Stimulated activated naive B cell treated with anti-CD40 and anti-IgM and Interleukin-4, amounts not matched to agents 10 μg/mL and 1 μg/mL and 100 μg/mL, for 72 hours (primary cell): Measurements from ENCODE around the gene TTLL5.

ENCODE experiments used
- ATAC-seq, 2 donors: fragments of 150-1000 bp; cut with Tn5 transposase; replicated peaks; 2 replicates each; pipeline ENCODE4 v1.10.0; 2021; ENCODE audit warnings: moderate library complexity in 1 of 2
- DNase-seq: peaks from one replicate; pipeline ENCODE4 v3.0.0; 2021
- H3K27ac Mint-ChIP-seq: one replicate; pipeline ENCODE4 v1.8.0; 2022; ENCODE audit warnings: mild to moderate bottlenecking, mixed read lengths
- H3K27me3 Mint-ChIP-seq, 2 donors: one replicate each; pipeline ENCODE4 v1.8.0; 2022; ENCODE audit warnings: mixed read lengths in 2 of 2
- H3K36me3 Mint-ChIP-seq, 2 donors: one replicate each; pipeline ENCODE4 v1.8.0; 2022; ENCODE audit warnings: mixed read lengths in 2 of 2, mild to moderate bottlenecking in 1 of 2
- H3K4me1 Mint-ChIP-seq, 2 donors: one replicate each; pipeline ENCODE4 v1.8.0; 2022; ENCODE audit warnings: mixed read lengths in 2 of 2, mild to moderate bottlenecking in 1 of 2
- H3K4me3 Mint-ChIP-seq, 2 donors: one replicate each; pipeline ENCODE4 v1.8.0; 2022; ENCODE audit warnings: mild to moderate bottlenecking in 2 of 2, mixed read lengths in 2 of 2, moderate library complexity in 1 of 2
- H3K9me3 Mint-ChIP-seq, 2 donors: one replicate each; pipeline ENCODE4 v1.8.0; 2022; ENCODE audit warnings: mixed read lengths in 2 of 2, mild to moderate bottlenecking in 1 of 2

TTLL5 gene

GRCh38 chr14:75723716-75724115, 62.7 kb downstream of the TTLL5 start:
- H3K9me3 Mint-ChIP-seq, result peaks cover 3 to 4% of the 10 kb centered on the region in 2 donors
- DNase-seq (no peak), ATAC-seq (no peak)
- H3K27me3 Mint-ChIP-seq, result no peaks in the 10 kb centered on the region
- H3K36me3 Mint-ChIP-seq, result peaks cover 40 to 69% of the 10 kb centered on the region in 2 donors
- H3K4me1 Mint-ChIP-seq, result no peaks in the 10 kb centered on the region
- no peak overlapping the region for H3K4me3 Mint-ChIP-seq
- H3K27ac Mint-ChIP-seq, result no peak overlapping the region

GRCh38 chr14:75724414-75725204, 63.6 kb downstream of the TTLL5 start:
- peaks cover 3 to 4% of the 10 kb centered on the region in 2 donors for H3K9me3 Mint-ChIP-seq
- DNase-seq, result no peak
- ATAC-seq, result no peak
- H3K27ac Mint-ChIP-seq, result no peak overlapping the region
- peaks cover 38 to 63% of the 10 kb centered on the region in 2 donors for H3K36me3 Mint-ChIP-seq
- H3K27me3 Mint-ChIP-seq, result no peaks in the 10 kb centered on the region
- no peak overlapping the region for H3K4me3 Mint-ChIP-seq
- no peaks in the 10 kb centered on the region for H3K4me1 Mint-ChIP-seq

DNA sequence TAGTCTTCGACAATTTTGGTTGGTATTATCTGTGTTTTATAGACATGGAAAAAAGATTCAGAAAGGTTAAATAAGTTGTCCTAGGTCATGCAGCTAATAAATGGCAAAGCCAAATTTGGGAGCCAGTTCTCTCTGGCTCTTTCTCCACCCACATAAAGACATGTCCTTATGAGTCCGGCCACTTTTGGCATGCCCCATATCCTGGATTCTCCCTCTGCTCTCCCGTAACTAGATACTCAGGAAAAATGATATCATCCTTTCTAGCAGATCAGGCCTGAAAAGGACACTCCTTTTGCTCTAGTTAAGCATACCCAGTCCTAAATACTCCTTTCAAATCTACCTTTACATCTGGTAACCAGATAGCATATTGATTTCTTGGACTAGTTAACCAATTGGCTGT, 64.4 kb downstream of the TTLL5 start:
- DNase-seq (no peak), ATAC-seq (no peak)
- no peak overlapping the region for H3K27ac Mint-ChIP-seq
- H3K36me3 Mint-ChIP-seq, result peaks cover 36 to 55% of the 10 kb centered on the region in 2 donors
- H3K9me3 Mint-ChIP-seq, result peaks cover 3 to 4% of the 10 kb centered on the region in 2 donors
- H3K4me1 Mint-ChIP-seq, result no peaks in the 10 kb centered on the region
- H3K4me3 Mint-ChIP-seq, result no peak overlapping the region
- H3K27me3 Mint-ChIP-seq, result no peaks in the 10 kb centered on the region

GRCh38 chr14:75726321-75726720, 65.3 kb downstream of the TTLL5 start:
- Mint-ChIP-seq H3K9me3 (peaks cover 3 to 4% of the 10 kb centered on the region in 2 donors), H3K4me1 (no peaks in the 10 kb centered on the region), H3K4me3 (no peak overlapping the region), H3K27me3 (no peaks in the 10 kb centered on the region), H3K36me3 (peaks cover 31 to 46% of the 10 kb centered on the region in 2 donors), H3K27ac (no peak overlapping the region)
- ATAC-seq (no peak), DNase-seq (no peak)

DNA sequence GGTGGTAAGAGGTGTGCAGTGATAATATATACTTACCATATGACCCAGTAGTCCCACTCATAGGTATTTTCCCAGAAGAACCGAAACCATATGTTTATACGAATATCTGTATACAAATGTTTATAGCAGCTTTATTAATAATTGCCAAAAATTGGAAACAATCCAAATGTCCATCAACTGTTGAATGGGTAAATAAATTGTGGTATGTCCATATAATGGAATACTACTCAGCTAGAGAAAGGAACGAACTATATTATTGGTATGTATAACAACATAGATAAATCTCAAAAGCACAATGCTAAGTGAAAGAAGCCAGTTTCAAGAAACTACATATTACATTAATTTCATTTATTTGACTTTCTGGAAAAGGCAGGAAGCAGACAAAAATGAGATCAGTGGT, 66.1 kb downstream of the TTLL5 start:
- DNase-seq (no peak), ATAC-seq (no peak)
- Mint-ChIP-seq H3K27ac (no peak overlapping the region), H3K27me3 (no peaks in the 10 kb centered on the region), H3K4me1 (no peaks in the 10 kb centered on the region), H3K9me3 (peaks cover 3 to 4% of the 10 kb centered on the region in 2 donors), H3K36me3 (peaks cover 31 to 46% of the 10 kb centered on the region in 2 donors), H3K4me3 (no peak overlapping the region)

GRCh38 chr14:75732888-75733287, 71.8 kb downstream of the TTLL5 start:
- no peak overlapping the region for H3K4me3 Mint-ChIP-seq
- no peak for DNase-seq
- H3K27me3 Mint-ChIP-seq, result no peaks in the 10 kb centered on the region
- H3K4me1 Mint-ChIP-seq, result no peaks in the 10 kb centered on the region
- H3K9me3 Mint-ChIP-seq, result no peaks in the 10 kb centered on the region
- peaks cover 27 to 34% of the 10 kb centered on the region in 2 donors for H3K36me3 Mint-ChIP-seq
- H3K27ac Mint-ChIP-seq, result no peak overlapping the region
- ATAC-seq, result no peak

- H3K4me1 Mint-ChIP-seq, result no peaks in the 10 kb centered on the region
- H3K27me3 Mint-ChIP-seq, result no peaks in the 10 kb centered on the region
- ATAC-seq (no peak), DNase-seq (no peak)
- H3K9me3 Mint-ChIP-seq, result no peaks in the 10 kb centered on the region
- H3K4me3 Mint-ChIP-seq, result no peak overlapping the region
- no peak overlapping the region for H3K27ac Mint-ChIP-seq
- H3K36me3 Mint-ChIP-seq, result peaks cover 28 to 34% of the 10 kb centered on the region in 2 donors
These were observed 73.8 kb downstream of the TTLL5 start for GRCh38 chr14:75734854-75735253.

DNA sequence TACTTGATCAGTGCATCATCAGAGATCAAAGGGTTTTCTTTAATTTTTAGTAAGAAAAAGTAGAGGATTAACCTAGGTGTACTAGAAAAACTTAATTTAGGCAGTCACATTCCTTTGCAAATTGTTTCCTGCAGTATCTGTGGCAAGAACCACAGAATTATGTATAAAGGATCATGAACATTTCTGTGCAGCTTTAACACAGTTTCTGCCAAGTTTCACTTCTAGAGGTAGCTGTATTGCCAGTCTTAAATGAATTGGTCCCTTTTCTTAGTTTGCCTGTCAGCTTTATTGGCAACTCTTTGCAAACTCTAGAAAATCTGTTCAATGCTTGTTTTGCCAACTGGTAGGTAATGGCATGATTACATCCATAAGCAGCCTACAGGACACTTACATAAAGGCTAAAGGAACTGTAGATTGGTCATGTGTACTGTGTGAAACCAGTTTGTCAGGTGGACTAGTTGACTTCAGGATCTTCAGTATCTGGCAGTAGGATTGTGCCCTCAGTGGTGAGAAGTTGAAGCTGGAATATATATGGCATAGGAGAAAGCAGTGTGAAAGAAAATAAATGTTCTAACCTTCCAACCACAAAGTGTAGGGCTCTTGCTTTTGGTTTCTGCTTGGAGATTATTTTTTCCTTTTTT, 75.9 kb downstream of the TTLL5 start:
- Mint-ChIP-seq H3K4me3 (no peak overlapping the region), H3K36me3 (peaks cover 27 to 37% of the 10 kb centered on the region in 2 donors), H3K9me3 (no peaks in the 10 kb centered on the region), H3K27ac (no peak overlapping the region), H3K4me1 (no peaks in the 10 kb centered on the region), H3K27me3 (no peaks in the 10 kb centered on the region)
- ATAC-seq, result no peak
- DNase-seq, result no peak

- Mint-ChIP-seq H3K27me3 (no peaks in the 10 kb centered on the region), H3K4me3 (no peak overlapping the region), H3K4me1 (no peaks in the 10 kb centered on the region), H3K27ac (no peak overlapping the region), H3K36me3 (peaks cover 31 to 38% of the 10 kb centered on the region in 2 donors), H3K9me3 (no peaks in the 10 kb centered on the region)
- ATAC-seq (no peak), DNase-seq (no peak)
These were observed 77.1 kb downstream of the TTLL5 start for GRCh38 chr14:75738192-75738591.

DNA sequence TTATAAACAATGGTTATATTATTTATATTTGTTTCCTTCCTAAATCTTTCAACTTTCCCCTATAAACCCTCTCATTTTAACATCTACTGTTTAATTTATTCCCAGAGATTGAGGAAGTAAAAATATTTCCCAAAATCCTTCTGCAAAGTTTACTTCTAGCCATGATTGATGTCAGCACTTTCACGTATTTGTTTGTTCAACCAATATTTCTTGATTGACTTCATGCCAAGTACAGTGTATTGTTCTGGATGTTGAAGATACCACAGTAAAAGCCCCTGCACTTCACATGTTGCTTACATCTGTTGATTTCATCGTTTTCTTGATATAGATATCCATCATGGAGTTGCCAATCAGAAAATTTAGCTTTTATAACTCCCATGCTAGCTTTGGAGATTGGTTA, 81.8 kb downstream of the TTLL5 start:
- Mint-ChIP-seq H3K27me3 (no peaks in the 10 kb centered on the region), H3K36me3 (peaks cover 38 to 53% of the 10 kb centered on the region in 2 donors), H3K4me1 (no peaks in the 10 kb centered on the region), H3K27ac (no peak overlapping the region), H3K9me3 (peaks cover 5 to 6% of the 10 kb centered on the region in 2 donors), H3K4me3 (no peak overlapping the region)
- no peak for DNase-seq
- ATAC-seq, result no peak

DNA sequence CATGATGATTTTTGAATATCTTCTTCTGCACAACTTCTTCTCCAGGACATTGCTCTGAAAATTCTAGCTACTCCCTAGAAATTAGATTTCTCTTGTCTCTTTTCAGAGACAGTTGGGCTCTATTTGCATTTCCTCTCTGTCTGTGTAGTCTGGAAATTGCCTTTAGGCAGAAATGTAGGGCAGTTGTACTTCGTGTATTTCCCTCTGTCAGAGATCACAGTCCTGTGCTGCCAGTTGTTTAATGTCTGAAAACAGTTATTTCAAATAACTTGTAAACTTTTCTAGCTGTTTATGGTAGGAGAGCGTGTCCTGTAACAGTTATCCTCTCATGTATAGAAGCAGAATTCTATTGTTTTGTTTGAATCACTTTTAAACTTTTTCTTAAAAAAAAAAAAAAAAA, 86.9 kb downstream of the TTLL5 start:
- Mint-ChIP-seq H3K36me3 (peaks cover 48 to 72% of the 10 kb centered on the region in 2 donors), H3K9me3 (peaks cover 5 to 7% of the 10 kb centered on the region in 2 donors), H3K4me1 (no peaks in the 10 kb centered on the region), H3K4me3 (no peak overlapping the region), H3K27ac (no peak overlapping the region), H3K27me3 (no peaks in the 10 kb centered on the region)
- DNase-seq (no peak), ATAC-seq (no peak)

DNA sequence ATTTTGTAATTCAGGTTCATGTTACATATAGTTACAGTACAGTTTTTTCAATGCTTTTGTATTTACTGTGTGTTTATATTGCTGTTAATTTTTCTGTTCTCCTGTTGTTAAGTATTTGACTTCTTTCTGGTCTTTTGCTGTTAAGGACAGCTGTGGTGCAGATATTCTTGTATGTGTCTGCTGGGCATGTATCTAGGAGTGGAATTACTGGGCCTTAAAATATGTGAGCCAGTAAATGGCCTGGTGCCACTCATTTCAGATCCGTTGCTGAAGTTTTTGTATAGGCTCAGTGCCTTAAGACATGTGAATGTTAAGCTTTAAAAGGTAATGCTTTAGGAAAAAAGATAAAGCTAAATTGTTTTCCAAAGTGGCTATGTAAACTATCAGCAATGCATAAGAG, 87.3 kb downstream of the TTLL5 start:
- no peaks in the 10 kb centered on the region for H3K4me1 Mint-ChIP-seq
- H3K36me3 Mint-ChIP-seq, result peaks cover 46 to 73% of the 10 kb centered on the region in 2 donors
- no peak overlapping the region for H3K27ac Mint-ChIP-seq
- no peaks in the 10 kb centered on the region for H3K27me3 Mint-ChIP-seq
- no peak overlapping the region for H3K4me3 Mint-ChIP-seq
- ATAC-seq (no peak), DNase-seq (no peak)
- H3K9me3 Mint-ChIP-seq, result peaks cover 5 to 7% of the 10 kb centered on the region in 2 donors

DNA sequence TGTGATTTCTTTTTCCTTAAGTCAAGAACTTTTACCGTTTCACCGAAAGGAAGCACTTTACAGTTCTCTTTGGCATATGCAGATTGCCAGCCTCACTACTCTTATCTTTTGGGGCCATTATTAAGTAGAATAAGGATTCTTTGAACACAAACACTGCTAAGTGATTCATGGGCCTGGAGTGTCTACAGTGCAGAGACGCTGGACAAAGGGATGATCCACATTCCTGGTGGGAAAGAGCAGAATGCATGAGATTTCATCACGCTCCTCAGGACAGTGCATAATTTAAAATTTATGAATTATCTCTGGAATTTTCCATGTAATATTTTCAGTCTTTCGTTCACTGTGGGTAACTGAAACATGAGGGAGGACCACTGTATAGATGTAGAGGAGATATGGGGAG, 90.2 kb downstream of the TTLL5 start:
- no peaks in the 10 kb centered on the region for H3K4me1 Mint-ChIP-seq
- peaks cover 5 to 7% of the 10 kb centered on the region in 2 donors for H3K9me3 Mint-ChIP-seq
- no peaks in the 10 kb centered on the region for H3K27me3 Mint-ChIP-seq
- no peak for DNase-seq
- H3K36me3 Mint-ChIP-seq, result peaks cover 37 to 65% of the 10 kb centered on the region in 2 donors
- no peak for ATAC-seq
- no peak overlapping the region for H3K27ac Mint-ChIP-seq
- no peak overlapping the region for H3K4me3 Mint-ChIP-seq

- Mint-ChIP-seq H3K27ac (no peak overlapping the region), H3K27me3 (no peaks in the 10 kb centered on the region)
These were observed 91.0 kb downstream of the TTLL5 start for GRCh38 chr14:75752086-75752485.

More at GRCh38 chr14:75752086-75752485, 91.0 kb downstream of the TTLL5 start:
- Mint-ChIP-seq H3K4me1 (peaks cover 0 to 2% of the 10 kb centered on the region in 2 donors), H3K4me3 (no peak overlapping the region), H3K36me3 (peaks cover 29 to 65% of the 10 kb centered on the region in 2 donors), H3K9me3 (peaks cover under 1 to 4% of the 10 kb centered on the region in 2 donors)
- ATAC-seq, result no peak
- DNase-seq, result no peak
